HG03439 (cell line): ENCODE measurements around the gene HEMGN.

Experiments
- ATAC-seq: cut with Tn5 transposase; IDR thresholded peaks from one replicate; pipeline ENCODE4 v1.9.1; 2021; ENCODE audit warnings: mild to moderate bottlenecking, moderate library complexity; ENCODE audit not compliant: unreplicated experiment

Gene HEMGN

GRCh38 chr9:97900738-97901565 is 37.0 kb downstream of the HEMGN start:
- no peak for ATAC-seq

- ATAC-seq = no peak
Observed at GRCh38 chr9:97900103-97900737, 37.8 kb downstream of the HEMGN start.

- ATAC-seq = no peak
Observed at GRCh38 chr9:97895695-97896332, 42.2 kb downstream of the HEMGN start.

- no peak for ATAC-seq
Observed at GRCh38 chr9:97895211-97895610, 42.8 kb downstream of the HEMGN start.

- ATAC-seq = no peak
Observed at GRCh38 chr9:97892421-97892820, 45.6 kb downstream of the HEMGN start.

GRCh38 chr9:97891736-97892135 is 46.2 kb downstream of the HEMGN start:
- ATAC-seq = no peak

- no peak for ATAC-seq
Observed at GRCh38 chr9:97889941-97890887, 47.8 kb downstream of the HEMGN start.

GRCh38 chr9:97880336-97880735 is 57.6 kb downstream of the HEMGN start:
- ATAC-seq = no peak
